HCT116 (cell line): ENCODE data around the gene NTMT2. TPM values are rescaled to one million over a fixed set of nuclear protein-coding genes. Genes with fewer than 3 reads are reported as not detected.

ENCODE experiments used
- ATAC-seq: fragments of 200-7000 bp; cut with Tn5 transposase; 2 replicates; pipeline ENCODE4 v1.9.1; 2020; ENCODE audit warnings: mild to moderate bottlenecking, moderate library complexity
- BruUV-seq: library from RNA; stranded (reverse); fragments of 400-500 nt; replicated peaks from 2 replicates; lab custom pipeline; 2021; lab: Mats Ljungman, UMichigan
- CTCF ChIA-PET: fragments of 300-600 bp; sonication (Branson Sonifier 250); formaldehyde crosslinking; loops from one replicate; lab custom pipeline; 2021; ENCODE audit warnings: antibody characterized with exemption; lab: Charles Lee
- POLR2A ChIA-PET: fragments of 300-600, 350-600 bp; sonication (Branson Sonifier 250); formaldehyde crosslinking; loops from one replicate; lab custom pipeline; 2021; ENCODE audit warnings: antibody characterized with exemption; lab: Charles Lee
- RAD21 ChIA-PET, 2 experiments: fragments of 300-600 bp; sonication (Branson Sonifier 250); formaldehyde crosslinking; loops; one replicate each; lab custom pipeline; 2023; ENCODE audit warnings: low total read pairs in 2 of 2; ENCODE audit not compliant: uncharacterized antibody in 2 of 2, unreplicated experiment in 2 of 2, low non-redundant PET in 1 of 2; lab: Charles Lee
- DNase-seq: peaks from one replicate; pipeline ENCODE4 v3.0.0-alpha.2; 2010; ENCODE audit warnings: low read depth, low spot score
- H2AFZ ChIP-seq: fragments of 200-600 bp; shearing (Covaris generic), sonication (generic); 2 replicates; pipeline ENCODE4 v1.6.1; 2017; ENCODE audit warnings: low read depth, mixed run types, mixed read lengths, antibody characterized with exemption, low read length; ENCODE audit not compliant: poor library complexity, severe bottlenecking
- H3K27ac ChIP-seq: 2 replicates; pipeline ENCODE4 v1.5.1; 2012; ENCODE audit warnings: low read depth, low read length
- H3K27me3 ChIP-seq: fragments of 200-600 bp; sonication (generic); 2 replicates; pipeline ENCODE4 v1.6.1; 2016; ENCODE audit warnings: mixed run types, low read length, mixed read lengths; ENCODE audit not compliant: insufficient read depth
- H3K36me3 ChIP-seq, 2 experiments: fragments of 200-500 bp in 1 of 2; fragments of 200-600 bp in 1 of 2; sonication (Bioruptor generic) in 1 of 2; sonication (generic) in 1 of 2; 2 replicates each; pipeline versions ENCODE4 v1.5.1 to v1.6.1; 2014 to 2016; ENCODE audit warnings: low read length in 2 of 2, inconsistent platforms in 1 of 2, mixed read lengths in 1 of 2, mixed run types in 1 of 2; ENCODE audit not compliant: insufficient read depth in 2 of 2, control insufficient read depth in 1 of 2
- H3K4me1 ChIP-seq, 2 experiments: fragments of 200-600 bp in 1 of 2; sonication (generic) in 1 of 2; 2 replicates each; pipeline versions ENCODE4 v1.5.1 to v1.6.1; 2012 to 2017; ENCODE audit warnings: low read length in 2 of 2, inconsistent platforms in 1 of 2, mild to moderate bottlenecking in 1 of 2, mixed read lengths in 1 of 2, mixed run types in 1 of 2, moderate library complexity in 1 of 2; ENCODE audit not compliant: insufficient read depth in 2 of 2, control insufficient read depth in 1 of 2
- H3K4me2 ChIP-seq: fragments of 200-600 bp; sonication (generic); 2 replicates; pipeline ENCODE4 v1.6.1; 2017; ENCODE audit warnings: mixed run types, low read length, mixed read lengths
- H3K4me3 ChIP-seq, 2 experiments: fragments of 200-600 bp in 1 of 2; sonication (generic) in 1 of 2; replicated peaks in 1 of 2; 2 replicates each; pipeline ENCODE4 v1.5.1; 2011 to 2016; ENCODE audit warnings: low read length in 2 of 2, control low read depth in 1 of 2, low read depth in 1 of 2, mild to moderate bottlenecking in 1 of 2, mixed read lengths in 1 of 2, mixed run types in 1 of 2
- H3K79me2 ChIP-seq: fragments of 200-600 bp; sonication (generic); 2 replicates; pipeline ENCODE4 v1.6.1; 2017; ENCODE audit warnings: mild to moderate bottlenecking, mixed run types, low read length, moderate library complexity, mixed read lengths; ENCODE audit not compliant: insufficient read depth
- H3K9ac ChIP-seq: fragments of 200-600 bp; sonication (generic); 2 replicates; pipeline ENCODE4 v1.6.1; 2016; ENCODE audit warnings: low read length, mixed read lengths
- H3K9me2 ChIP-seq: fragments of 200-600 bp; sonication (generic), shearing (Covaris generic); 2 replicates; pipeline ENCODE4 v1.6.1; 2017; ENCODE audit warnings: mixed run types, mild to moderate bottlenecking, moderate library complexity; ENCODE audit not compliant: insufficient read depth
- H3K9me3 ChIP-seq, 2 experiments: fragments of 200-500 bp in 1 of 2; fragments of 200-600 bp in 1 of 2; sonication (Bioruptor generic) in 1 of 2; sonication (generic) in 1 of 2; 2 replicates each; pipeline ENCODE4 v1.6.1; 2014 to 2017; ENCODE audit warnings: low read length in 2 of 2, mixed read lengths in 2 of 2, inconsistent platforms in 1 of 2, low read depth in 1 of 2, mild to moderate bottlenecking in 1 of 2, mixed run types in 1 of 2, moderate library complexity in 1 of 2; ENCODE audit not compliant: control insufficient read depth in 1 of 2, insufficient read depth in 1 of 2
- H4K20me1 ChIP-seq: fragments of 200-600 bp; sonication (generic), shearing (Covaris generic); 2 replicates; pipeline ENCODE4 v1.6.1; 2017; ENCODE audit warnings: mixed run types, mild to moderate bottlenecking, moderate library complexity; ENCODE audit not compliant: insufficient read depth
- EGR1 ChIP-seq: IDR thresholded peaks from 2 replicates; pipeline ENCODE4 v1.6.1; 2012; ENCODE audit warnings: low read depth
- EZH2 ChIP-seq: fragments of 200-600 bp; sonication (generic); IDR thresholded peaks from 2 replicates; pipeline ENCODE4 v1.6.1; 2017; ENCODE audit warnings: antibody characterized with exemption, mixed run types
- EZH2phosphoT487 ChIP-seq: fragments of 200-600 bp; IDR thresholded peaks from 2 replicates; pipeline ENCODE4 v1.6.1; 2018; ENCODE audit warnings: antibody characterized with exemption, borderline replicate concordance
- FOSL1 ChIP-seq: IDR thresholded peaks from 2 replicates; pipeline ENCODE4 v1.6.1; 2012; ENCODE audit warnings: low read depth
- JUND ChIP-seq: IDR thresholded peaks from 2 replicates; pipeline ENCODE4 v1.6.1; 2012
- POLR2AphosphoS5 ChIP-seq: IDR thresholded peaks from 2 replicates; pipeline ENCODE4 v1.6.1; 2011; ENCODE audit warnings: mild to moderate bottlenecking, low read depth, low read length, moderate library complexity
- RAD21 ChIP-seq: IDR thresholded peaks from 2 replicates; pipeline ENCODE4 v1.6.1; 2012; ENCODE audit warnings: low read depth, mild to moderate bottlenecking
- REST ChIP-seq: IDR thresholded peaks from 2 replicates; pipeline ENCODE4 v1.6.1; 2012; ENCODE audit warnings: low read depth
- SIN3A ChIP-seq: IDR thresholded peaks from 2 replicates; pipeline ENCODE4 v1.6.1; 2012; ENCODE audit warnings: low read depth
- SP1 ChIP-seq: IDR thresholded peaks from 2 replicates; pipeline ENCODE4 v1.6.1; 2012; ENCODE audit warnings: low read depth
- SRF ChIP-seq: IDR thresholded peaks from 2 replicates; pipeline ENCODE4 v1.6.1; 2012; ENCODE audit warnings: low read depth
- TCF7L2 ChIP-seq: IDR thresholded peaks from 2 replicates; pipeline ENCODE4 v1.7.0; 2011; ENCODE audit warnings: borderline replicate concordance, inconsistent platforms; ENCODE audit not compliant: insufficient read depth, insufficient read length; ENCODE audit errors: extremely low read depth
- ZNF274 ChIP-seq: fragments of 200-500 bp; sonication (Bioruptor generic); IDR thresholded peaks from 2 replicates; pipeline ENCODE4 v1.6.1; 2014; ENCODE audit warnings: mild to moderate bottlenecking, low read depth, low read length, inconsistent platforms
- intact Hi-C: fragments of 100-400 bp; cut with micrococcal nuclease; formaldehyde crosslinking; loops from 2 replicates; pipeline ENCODE4 v1.10.0; 2022
- total RNA-seq: library from RNA; stranded (reverse); gene quantifications from one replicate; pipeline ENCODE4 v1.2.1, GENCODE V29; 2021; ENCODE audit not compliant: unreplicated experiment
- TF ChIP-seq, protein P1 (sequence below): IDR thresholded peaks from 2 replicates; pipeline ENCODE4 v1.6.1; 2011; ENCODE audit warnings: mild to moderate bottlenecking, low read length, moderate library complexity; ENCODE audit not compliant: insufficient replicate concordance; ENCODE audit errors: extremely low read depth
- TF ChIP-seq, protein P2 (sequence below): IDR thresholded peaks from 2 replicates; pipeline ENCODE4 v1.6.1; 2012

NTMT2 gene
- total RNA-seq, 1 experiment from 2014 or later, result not detected

DNA sequence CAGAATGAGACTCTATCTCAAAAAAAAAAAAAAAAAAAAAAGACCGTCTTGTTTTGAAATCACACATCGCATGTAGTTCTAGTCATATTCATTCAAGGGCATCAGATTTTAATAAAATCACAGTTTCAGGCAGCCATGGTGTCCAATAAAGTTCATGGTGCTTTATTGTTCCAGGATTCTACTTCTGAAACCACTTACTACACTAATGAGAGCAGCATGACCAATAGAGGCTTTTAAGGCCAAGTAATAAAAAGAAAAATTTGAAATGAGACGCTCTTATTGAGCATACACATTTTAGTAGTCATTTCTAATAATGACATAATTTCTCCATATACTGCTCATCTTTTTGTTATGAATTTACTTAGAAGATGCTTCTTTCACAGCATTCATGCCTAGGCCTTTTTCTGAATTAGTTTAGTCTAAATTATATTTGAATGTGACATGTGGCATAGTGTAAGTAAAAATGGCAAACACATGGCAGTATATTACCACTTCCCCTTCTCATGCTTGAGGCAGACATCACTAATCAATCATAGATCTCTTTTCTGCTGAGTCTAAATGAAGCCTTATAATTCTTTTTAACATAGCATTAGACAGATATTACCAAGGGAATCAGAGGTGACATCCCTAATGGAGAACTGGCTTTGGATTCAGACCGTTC, 18.5 kb downstream of the NTMT2 start:
- Histone ChIP-seq H3K9ac (no peak overlapping the region), H3K9me2 (no peaks in the 10 kb centered on the region), H3K4me3 (no peak overlapping the region), H3K4me1 (peaks cover 4 to 6% of the 10 kb centered on the region in 2 experiments; a peak in 3 of 4 replicates), H3K27ac (no peak overlapping the region), H2AFZ (no peak overlapping the region), H4K20me1 (no peaks in the 10 kb centered on the region), H3K9me3 (no peaks in the 10 kb centered on the region), H3K36me3 (no peaks in the 10 kb centered on the region), H3K27me3 (no peaks in the 10 kb centered on the region), H3K79me2 (no peaks in the 10 kb centered on the region), H3K4me2 (no peak overlapping the region)
- DNase-seq (no peak), ATAC-seq (no peak)
- TF ChIP-seq TCF7L2 (no peak), JUND (no peak), EZH2 (no peak), ZNF274 (no peak), EZH2phosphoT487 (no peak), REST (no peak), RAD21 (no peak), POLR2AphosphoS5 (no peak), SP1 (no peak), FOSL1 (no peak), SRF (no peak), EGR1 (no peak), SIN3A (no peak)
- TF ChIP-seq, protein P1, sequence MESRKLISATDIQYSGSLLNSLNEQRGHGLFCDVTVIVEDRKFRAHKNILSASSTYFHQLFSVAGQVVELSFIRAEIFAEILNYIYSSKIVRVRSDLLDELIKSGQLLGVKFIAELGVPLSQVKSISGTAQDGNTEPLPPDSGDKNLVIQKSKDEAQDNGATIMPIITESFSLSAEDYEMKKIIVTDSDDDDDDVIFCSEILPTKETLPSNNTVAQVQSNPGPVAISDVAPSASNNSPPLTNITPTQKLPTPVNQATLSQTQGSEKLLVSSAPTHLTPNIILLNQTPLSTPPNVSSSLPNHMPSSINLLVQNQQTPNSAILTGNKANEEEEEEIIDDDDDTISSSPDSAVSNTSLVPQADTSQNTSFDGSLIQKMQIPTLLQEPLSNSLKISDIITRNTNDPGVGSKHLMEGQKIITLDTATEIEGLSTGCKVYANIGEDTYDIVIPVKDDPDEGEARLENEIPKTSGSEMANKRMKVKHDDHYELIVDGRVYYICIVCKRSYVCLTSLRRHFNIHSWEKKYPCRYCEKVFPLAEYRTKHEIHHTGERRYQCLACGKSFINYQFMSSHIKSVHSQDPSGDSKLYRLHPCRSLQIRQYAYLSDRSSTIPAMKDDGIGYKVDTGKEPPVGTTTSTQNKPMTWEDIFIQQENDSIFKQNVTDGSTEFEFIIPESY, result no peak
- TF ChIP-seq, protein P2, sequence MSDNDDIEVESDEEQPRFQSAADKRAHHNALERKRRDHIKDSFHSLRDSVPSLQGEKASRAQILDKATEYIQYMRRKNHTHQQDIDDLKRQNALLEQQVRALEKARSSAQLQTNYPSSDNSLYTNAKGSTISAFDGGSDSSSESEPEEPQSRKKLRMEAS, result no peak
- POLR2A ChIA-PET, result no interaction called here
- CTCF ChIA-PET, result no interaction called here
- no TSS peak for BruUV-seq
- RAD21 ChIA-PET, result no interaction called here
- intact Hi-C loops, result no loop called here
